Neural progenitor cell (in vitro differentiated cells): ENCODE measurements around the gene GDF10. TPM values are rescaled to one million over a fixed set of nuclear protein-coding genes. Genes with fewer than 3 reads are reported as not detected.

Source experiments
- DNase-seq: peaks from one replicate; pipeline ENCODE4 v3.0.0-alpha.2; 2016; ENCODE audit warnings: low spot score
- H2AFZ ChIP-seq: fragments of 200-600 bp; sonication (generic); replicated peaks from 2 replicates; pipeline ENCODE4 v1.6.1; 2016; ENCODE audit warnings: antibody characterized with exemption
- H3F3A ChIP-seq: fragments of 200-600 bp; sonication (generic); 2 replicates; pipeline ENCODE4 v1.6.1; 2016; ENCODE audit warnings: antibody characterized with exemption, low read depth
- H3K27ac ChIP-seq: fragments of 200-600 bp; sonication (generic); 2 replicates; pipeline ENCODE4 v1.5.1; 2016; ENCODE audit warnings: mild to moderate bottlenecking
- H3K27me3 ChIP-seq: fragments of 200-600 bp; sonication (generic); 2 replicates; pipeline ENCODE4 v1.6.1; 2016; ENCODE audit warnings: mild to moderate bottlenecking, moderate library complexity
- H3K36me3 ChIP-seq: fragments of 200-600 bp; sonication (generic); 2 replicates; pipeline ENCODE4 v1.5.1; 2016
- H3K4me1 ChIP-seq: fragments of 200-600 bp; sonication (generic); 2 replicates; pipeline ENCODE4 v1.6.1; 2016; ENCODE audit warnings: mixed run types
- H3K4me2 ChIP-seq: fragments of 200-600 bp; sonication (generic); 2 replicates; pipeline ENCODE4 v1.6.1; 2016
- H3K4me3 ChIP-seq: fragments of 200-600 bp; sonication (generic); 2 replicates; pipeline ENCODE4 v1.5.1; 2016
- H3K79me2 ChIP-seq: fragments of 200-600 bp; sonication (generic); 2 replicates; pipeline ENCODE4 v1.6.1; 2016; ENCODE audit warnings: low read depth
- H3K9ac ChIP-seq: fragments of 200-600 bp; sonication (generic); 2 replicates; pipeline ENCODE4 v1.6.1; 2016
- H3K9me3 ChIP-seq: fragments of 200-600 bp; sonication (generic); 2 replicates; pipeline ENCODE4 v1.5.1; 2016; ENCODE audit warnings: low read depth
- H4K20me1 ChIP-seq: fragments of 200-600 bp; sonication (generic); 2 replicates; pipeline ENCODE4 v1.6.1; 2016; ENCODE audit warnings: low read depth
- H3K27ac Mint-ChIP-seq: 3 replicates; pipeline ENCODE4 v1.8.0; 2021; ENCODE audit warnings: mixed read lengths
- H3K27me3 Mint-ChIP-seq: 2 replicates; pipeline ENCODE4 v1.8.0; 2022; ENCODE audit warnings: low read depth, mild to moderate bottlenecking, inconsistent platforms, moderate library complexity, mixed read lengths; ENCODE audit not compliant: insufficient read depth
- H3K36me3 Mint-ChIP-seq: 3 replicates; pipeline ENCODE4 v1.8.0; 2021; ENCODE audit warnings: mixed read lengths
- H3K4me1 Mint-ChIP-seq: 3 replicates; pipeline ENCODE4 v1.8.0; 2021; ENCODE audit warnings: mixed read lengths
- H3K4me3 Mint-ChIP-seq: 3 replicates; pipeline ENCODE4 v1.8.0; 2021; ENCODE audit warnings: mild to moderate bottlenecking, moderate library complexity, mixed read lengths
- H3K9me3 Mint-ChIP-seq: 3 replicates; pipeline ENCODE4 v1.8.0; 2020; ENCODE audit warnings: mixed read lengths
- CTCF ChIP-seq: fragments of 200-600 bp; sonication (generic); IDR thresholded peaks from 2 replicates; pipeline ENCODE4 v1.5.1; 2017; ENCODE audit warnings: antibody characterized with exemption, mild to moderate bottlenecking
- EZH2 ChIP-seq: fragments of 200-600 bp; sonication (generic); IDR thresholded peaks from 2 replicates; pipeline ENCODE4 v1.6.1; 2017; ENCODE audit warnings: antibody characterized with exemption, mild to moderate bottlenecking, moderate library complexity
- EZH2phosphoT487 ChIP-seq: fragments of 200-600 bp; sonication (generic); IDR thresholded peaks from 2 replicates; pipeline ENCODE4 v1.6.1; 2017; ENCODE audit warnings: antibody characterized with exemption
- total RNA-seq: library from RNA; depleted of rRNA; stranded (reverse); fragments of >200 nt; gene quantifications from 2 replicates; pipeline ENCODE4 v1.2.3, GENCODE V29; 2015; ENCODE audit warnings: low replicate concordance

GDF10 gene
- total RNA-seq, 1 donor from 2014 or later = 0.28 TPM

- H3K27me3 Mint-ChIP-seq = peaks cover 14% of the 10 kb centered on the region
- no peak overlapping the region for H3K4me2 ChIP-seq
- no peak for DNase-seq
- H3K36me3 Mint-ChIP-seq = no peaks in the 10 kb centered on the region
- H3K36me3 ChIP-seq = no peaks in the 10 kb centered on the region
- no peak overlapping the region for H3K27ac Mint-ChIP-seq
- no peaks in the 10 kb centered on the region for H3K27me3 ChIP-seq
- no peaks in the 10 kb centered on the region for H3K79me2 ChIP-seq
- H3K9me3 ChIP-seq = no peaks in the 10 kb centered on the region
- no peaks in the 10 kb centered on the region for H3K4me1 ChIP-seq
- H3K4me3 ChIP-seq = no peak overlapping the region
- no peak for TF ChIP-seq EZH2
- no peak for TF ChIP-seq EZH2phosphoT487
- no peak for TF ChIP-seq CTCF
- H2AFZ ChIP-seq = no peak overlapping the region
- no peaks in the 10 kb centered on the region for H4K20me1 ChIP-seq
- peaks cover 3% of the 10 kb centered on the region for H3K9me3 Mint-ChIP-seq
- no peak overlapping the region for H3K9ac ChIP-seq
- no peaks in the 10 kb centered on the region for H3F3A ChIP-seq
- no peak overlapping the region for H3K27ac ChIP-seq
- no peak overlapping the region for H3K4me3 Mint-ChIP-seq
- H3K4me1 Mint-ChIP-seq = peaks cover 8% of the 10 kb centered on the region
These were observed 29.9 kb downstream of the GDF10 start for GRCh38 chr10:47329855-47330254.

- no peak overlapping the region for H3K4me3 ChIP-seq
- TF ChIP-seq EZH2phosphoT487 (no peak), EZH2 (no peak), CTCF (no peak)
- Mint-ChIP-seq H3K36me3 (no peaks in the 10 kb centered on the region), H3K4me1 (peaks cover 8% of the 10 kb centered on the region), H3K9me3 (peaks cover 3% of the 10 kb centered on the region), H3K4me3 (no peak overlapping the region), H3K27me3 (peaks cover 14% of the 10 kb centered on the region), H3K27ac (peak overlapping the region; percentile 40)
- DNase-seq = no peak
- H3K27me3 ChIP-seq = no peaks in the 10 kb centered on the region
- H4K20me1 ChIP-seq = no peaks in the 10 kb centered on the region
- no peaks in the 10 kb centered on the region for H3K79me2 ChIP-seq
- H3K36me3 ChIP-seq = no peaks in the 10 kb centered on the region
- no peak overlapping the region for H2AFZ ChIP-seq
- H3K9me3 ChIP-seq = no peaks in the 10 kb centered on the region
- H3K9ac ChIP-seq = no peak overlapping the region
- H3F3A ChIP-seq = no peaks in the 10 kb centered on the region
- no peak overlapping the region for H3K4me2 ChIP-seq
- H3K27ac ChIP-seq = no peak overlapping the region
- no peaks in the 10 kb centered on the region for H3K4me1 ChIP-seq
These were observed 30.4 kb downstream of the GDF10 start for GRCh38 chr10:47330366-47330765.

- Mint-ChIP-seq H3K4me1 (peaks cover 6% of the 10 kb centered on the region), H3K9me3 (peaks cover 3% of the 10 kb centered on the region), H3K4me3 (no peak overlapping the region), H3K36me3 (no peaks in the 10 kb centered on the region), H3K27ac (no peak overlapping the region), H3K27me3 (peaks cover 14% of the 10 kb centered on the region)
- H3K79me2 ChIP-seq = no peaks in the 10 kb centered on the region
- no peak overlapping the region for H3K27ac ChIP-seq
- no peaks in the 10 kb centered on the region for H3K4me1 ChIP-seq
- H4K20me1 ChIP-seq = no peaks in the 10 kb centered on the region
- no peak overlapping the region for H3K4me2 ChIP-seq
- no peak overlapping the region for H2AFZ ChIP-seq
- H3K36me3 ChIP-seq = no peaks in the 10 kb centered on the region
- no peaks in the 10 kb centered on the region for H3K9me3 ChIP-seq
- TF ChIP-seq EZH2phosphoT487 = no peak
- TF ChIP-seq CTCF = no peak
- TF ChIP-seq EZH2 = no peak
- H3K9ac ChIP-seq = no peak overlapping the region
- no peaks in the 10 kb centered on the region for H3F3A ChIP-seq
- no peak overlapping the region for H3K4me3 ChIP-seq
- no peaks in the 10 kb centered on the region for H3K27me3 ChIP-seq
- DNase-seq = no peak
These were observed 30.8 kb downstream of the GDF10 start for GRCh38 chr10:47330804-47331203.

GRCh38 chr10:47331491-47331890, 31.5 kb downstream of the GDF10 start:
- Histone ChIP-seq H3F3A (no peaks in the 10 kb centered on the region), H3K4me2 (no peak overlapping the region), H3K27ac (no peak overlapping the region), H3K27me3 (no peaks in the 10 kb centered on the region), H4K20me1 (no peaks in the 10 kb centered on the region), H3K79me2 (no peaks in the 10 kb centered on the region), H3K4me1 (no peaks in the 10 kb centered on the region), H3K9ac (no peak overlapping the region), H3K9me3 (no peaks in the 10 kb centered on the region), H3K36me3 (no peaks in the 10 kb centered on the region), H3K4me3 (no peak overlapping the region), H2AFZ (no peak overlapping the region)
- Mint-ChIP-seq H3K27ac (no peak overlapping the region), H3K27me3 (peaks cover 14% of the 10 kb centered on the region), H3K36me3 (no peaks in the 10 kb centered on the region), H3K4me1 (peaks cover 8% of the 10 kb centered on the region), H3K4me3 (no peak overlapping the region), H3K9me3 (peaks cover 3% of the 10 kb centered on the region)
- TF ChIP-seq CTCF = no peak
- TF ChIP-seq EZH2phosphoT487 = no peak
- DNase-seq = no peak
